ENCODE results near the gene SLC39A7.

Gene SLC39A7

GRCh38 chr6:33171880-33172687, 28.6 kb upstream of the SLC39A7 start:
- no peaks in the 10 kb centered on the region for H3K27me3 ChIP-seq
- no peak overlapping the region for H3K4me3 ChIP-seq
- no peaks in the 10 kb centered on the region for H3K4me1 ChIP-seq
- TF ChIP-seq, protein P1, sequence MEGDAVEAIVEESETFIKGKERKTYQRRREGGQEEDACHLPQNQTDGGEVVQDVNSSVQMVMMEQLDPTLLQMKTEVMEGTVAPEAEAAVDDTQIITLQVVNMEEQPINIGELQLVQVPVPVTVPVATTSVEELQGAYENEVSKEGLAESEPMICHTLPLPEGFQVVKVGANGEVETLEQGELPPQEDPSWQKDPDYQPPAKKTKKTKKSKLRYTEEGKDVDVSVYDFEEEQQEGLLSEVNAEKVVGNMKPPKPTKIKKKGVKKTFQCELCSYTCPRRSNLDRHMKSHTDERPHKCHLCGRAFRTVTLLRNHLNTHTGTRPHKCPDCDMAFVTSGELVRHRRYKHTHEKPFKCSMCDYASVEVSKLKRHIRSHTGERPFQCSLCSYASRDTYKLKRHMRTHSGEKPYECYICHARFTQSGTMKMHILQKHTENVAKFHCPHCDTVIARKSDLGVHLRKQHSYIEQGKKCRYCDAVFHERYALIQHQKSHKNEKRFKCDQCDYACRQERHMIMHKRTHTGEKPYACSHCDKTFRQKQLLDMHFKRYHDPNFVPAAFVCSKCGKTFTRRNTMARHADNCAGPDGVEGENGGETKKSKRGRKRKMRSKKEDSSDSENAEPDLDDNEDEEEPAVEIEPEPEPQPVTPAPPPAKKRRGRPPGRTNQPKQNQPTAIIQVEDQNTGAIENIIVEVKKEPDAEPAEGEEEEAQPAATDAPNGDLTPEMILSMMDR (IDR thresholded peaks at IDR 0.05), result no peak
- no peaks in the 10 kb centered on the region for H3K9me3 ChIP-seq
- H3K36me3 ChIP-seq, result no peaks in the 10 kb centered on the region
- H3K27ac ChIP-seq, result no peak overlapping the region
- intact Hi-C loops (cut with DNase I; ENCODE audit: low total_unique reads), result no loop called here
- no peak for DNase-seq

DNA sequence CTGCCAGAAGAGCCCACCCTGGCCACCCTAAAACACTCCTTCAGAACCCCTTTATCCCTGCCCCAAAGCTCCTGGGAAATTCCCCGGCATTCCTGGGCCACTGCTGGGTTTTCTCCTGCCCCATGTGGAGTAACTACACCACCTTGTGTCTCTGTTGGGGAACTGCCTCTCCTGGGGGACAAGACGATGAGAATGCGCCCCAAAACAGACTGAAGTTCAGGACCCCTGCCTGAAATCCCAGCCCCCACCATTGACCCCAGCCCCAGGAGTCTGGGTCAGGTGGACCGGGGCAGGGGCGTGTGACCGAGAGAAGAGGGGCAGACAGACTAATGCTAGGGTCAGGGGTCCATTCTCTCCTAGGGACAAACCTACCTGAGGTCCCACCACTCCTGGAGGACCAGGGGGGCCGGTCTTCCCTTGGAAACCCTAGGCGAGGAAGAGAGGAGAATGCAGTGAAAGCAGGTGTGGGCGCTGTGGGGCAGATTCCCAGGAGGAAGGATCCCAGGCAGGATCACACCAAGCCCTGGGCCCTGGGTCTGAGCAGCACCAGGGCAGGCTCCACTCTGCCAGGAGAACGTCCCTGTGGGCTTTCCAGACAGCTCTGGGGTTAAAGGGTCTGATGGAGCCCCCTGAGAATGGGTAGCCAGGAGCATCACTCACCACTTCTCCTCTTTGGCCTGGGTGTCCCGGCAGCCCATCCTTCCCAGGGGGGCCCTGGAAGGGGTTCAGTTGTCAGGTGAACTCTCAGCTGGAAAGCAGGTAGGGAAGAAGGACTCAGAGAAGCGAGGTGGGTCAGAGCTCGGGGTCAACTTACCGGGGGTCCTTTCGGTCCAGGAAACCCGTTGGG, 27.8 kb upstream of the SLC39A7 start:
- intact Hi-C loops (cut with DNase I; ENCODE audit: low total_unique reads), result no loop called here
- TF ChIP-seq, protein P1 (IDR thresholded peaks at IDR 0.05), result no peak
- Histone ChIP-seq H3K9me3 (no peaks in the 10 kb centered on the region), H3K36me3 (no peaks in the 10 kb centered on the region), H3K4me1 (no peaks in the 10 kb centered on the region), H3K27ac (no peak overlapping the region), H3K4me3 (no peak overlapping the region), H3K27me3 (no peaks in the 10 kb centered on the region)
- DNase-seq, result no peak

- Histone ChIP-seq H3K4me3 (no peak overlapping the region), H3K9me3 (no peaks in the 10 kb centered on the region), H3K4me1 (no peaks in the 10 kb centered on the region), H3K27me3 (no peaks in the 10 kb centered on the region), H3K27ac (no peak overlapping the region), H3K36me3 (no peaks in the 10 kb centered on the region)
- no peak for DNase-seq
- TF ChIP-seq, protein P1 (IDR thresholded peaks at IDR 0.05), result no peak
- intact Hi-C loops (cut with DNase I; ENCODE audit: low total_unique reads), result no loop called here
Observed at GRCh38 chr6:33173535-33174180, 27.0 kb upstream of the SLC39A7 start.

- Histone ChIP-seq H3K4me3 (no peak overlapping the region), H3K36me3 (no peaks in the 10 kb centered on the region), H3K27ac (no peak overlapping the region), H3K4me1 (no peaks in the 10 kb centered on the region), H3K27me3 (no peaks in the 10 kb centered on the region), H3K9me3 (no peaks in the 10 kb centered on the region)
- no peak for DNase-seq
- TF ChIP-seq, protein P1 (IDR thresholded peaks at IDR 0.05), result no peak
- intact Hi-C loops (cut with DNase I; ENCODE audit: low total_unique reads), result no loop called here
Observed at GRCh38 chr6:33174784-33175183, 25.9 kb upstream of the SLC39A7 start.

DNA sequence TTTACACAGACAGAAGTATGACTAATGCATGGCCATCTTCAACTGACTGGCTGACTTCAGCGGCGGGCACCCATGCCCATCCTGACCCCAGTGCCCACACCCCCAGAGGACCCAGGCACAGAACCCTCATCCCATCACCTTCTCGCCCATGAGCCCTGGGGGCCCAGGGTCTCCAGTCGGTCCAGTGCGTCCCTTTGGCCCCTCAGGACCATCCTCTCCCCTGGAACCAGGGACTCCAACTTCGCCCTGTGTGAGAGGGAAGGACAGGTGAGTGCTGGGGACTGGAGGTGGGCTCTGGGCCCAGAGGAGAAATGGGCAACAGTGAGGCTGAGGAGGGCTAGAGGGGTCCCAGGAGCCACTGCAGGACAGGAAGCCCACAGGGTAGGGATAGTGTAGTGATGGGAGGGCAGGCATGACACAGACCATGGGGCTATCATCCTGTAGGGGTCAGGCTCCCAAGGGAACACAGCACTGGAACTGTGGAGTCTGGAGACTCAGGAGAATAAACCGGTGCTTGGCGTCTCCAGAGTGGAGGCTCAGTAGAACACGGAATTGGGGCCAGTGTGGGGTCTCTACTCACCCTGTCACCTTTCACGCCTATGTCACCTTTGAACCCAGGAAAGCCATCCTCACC, 25.1 kb upstream of the SLC39A7 start:
- TF ChIP-seq, protein P1 (IDR thresholded peaks at IDR 0.05), result no peak
- H3K4me1 ChIP-seq, result no peaks in the 10 kb centered on the region
- no peaks in the 10 kb centered on the region for H3K9me3 ChIP-seq
- no peaks in the 10 kb centered on the region for H3K27me3 ChIP-seq
- intact Hi-C loops (cut with DNase I; ENCODE audit: low total_unique reads), result no loop called here
- no peak for DNase-seq
- H3K36me3 ChIP-seq, result no peaks in the 10 kb centered on the region
- no peak overlapping the region for H3K27ac ChIP-seq
- no peak overlapping the region for H3K4me3 ChIP-seq
